Astrocyte (in vitro differentiated cells and primary cell): ENCODE results near the gene TTLL7. TPM values are rescaled to one million over a fixed set of nuclear protein-coding genes. Genes with fewer than 3 reads are reported as not detected.

Source experiments
- DNase-seq: peaks from one replicate; pipeline ENCODE4 v3.0.0-alpha.2; 2010; ENCODE audit warnings: low read depth
- FAIRE-seq: peaks from 2 replicates; lab custom pipeline; 2011; peaks lifted over from hg19 to GRCh38; lab: Jason Lieb, UNC
- H2AFZ ChIP-seq: 2 replicates; pipeline ENCODE4 v1.6.0; 2012; ENCODE audit warnings: low read depth, low read length, inconsistent platforms
- H3K27ac ChIP-seq: 2 replicates; pipeline ENCODE4 v1.5.1; 2011; ENCODE audit warnings: low read depth, low read length, inconsistent platforms
- H3K27me3 ChIP-seq: 2 replicates; pipeline ENCODE4 v1.6.0; 2011; ENCODE audit warnings: low read length, inconsistent platforms; ENCODE audit not compliant: insufficient read depth
- H3K36me3 ChIP-seq: 2 replicates; pipeline ENCODE4 v1.5.1; 2011; ENCODE audit warnings: low read length, inconsistent platforms; ENCODE audit not compliant: insufficient read depth
- H3K4me1 ChIP-seq: 2 replicates; pipeline ENCODE4 v1.5.1; 2011; ENCODE audit warnings: low read length, inconsistent platforms; ENCODE audit not compliant: insufficient read depth
- H3K4me2 ChIP-seq: 2 replicates; pipeline ENCODE4 v1.6.0; 2012; ENCODE audit warnings: low read length, inconsistent platforms
- H3K4me3 ChIP-seq: 2 replicates; pipeline ENCODE4 v1.5.1; 2011; ENCODE audit warnings: low read depth, mild to moderate bottlenecking, low read length, inconsistent platforms; ENCODE audit not compliant: insufficient read depth
- H3K79me2 ChIP-seq: 2 replicates; pipeline ENCODE4 v1.6.0; 2012; ENCODE audit warnings: mild to moderate bottlenecking, low read length, inconsistent platforms; ENCODE audit not compliant: insufficient read depth
- H3K9ac ChIP-seq: 2 replicates; pipeline ENCODE4 v1.6.0; 2012; ENCODE audit warnings: mild to moderate bottlenecking, low read length, inconsistent platforms
- H3K9me3 ChIP-seq: 2 replicates; pipeline ENCODE4 v1.5.1; 2012; ENCODE audit warnings: low read depth, mild to moderate bottlenecking, low read length, inconsistent platforms; ENCODE audit not compliant: insufficient read depth
- H4K20me1 ChIP-seq: 2 replicates; pipeline ENCODE4 v1.6.0; 2012; ENCODE audit warnings: low read length, inconsistent platforms; ENCODE audit not compliant: insufficient read depth
- H3K27ac Mint-ChIP-seq: one replicate; pipeline ENCODE4 v1.8.0; 2021; ENCODE audit warnings: mild to moderate bottlenecking, mixed read lengths; ENCODE audit not compliant: unreplicated experiment
- H3K27me3 Mint-ChIP-seq: one replicate; pipeline ENCODE4 v1.8.0; 2021; ENCODE audit warnings: low read depth, mixed read lengths; ENCODE audit not compliant: unreplicated experiment
- H3K36me3 Mint-ChIP-seq: one replicate; pipeline ENCODE4 v1.8.0; 2021; ENCODE audit warnings: low read depth, mixed read lengths; ENCODE audit not compliant: unreplicated experiment
- H3K4me1 Mint-ChIP-seq: one replicate; pipeline ENCODE4 v1.8.0; 2021; ENCODE audit warnings: low read depth, mixed read lengths; ENCODE audit not compliant: unreplicated experiment
- H3K4me3 Mint-ChIP-seq: one replicate; pipeline ENCODE4 v1.8.0; 2021; ENCODE audit warnings: mild to moderate bottlenecking, moderate library complexity, mixed read lengths; ENCODE audit not compliant: unreplicated experiment
- H3K9me3 Mint-ChIP-seq: one replicate; pipeline ENCODE4 v1.8.0; 2021; ENCODE audit warnings: mild to moderate bottlenecking, mixed read lengths; ENCODE audit not compliant: unreplicated experiment
- CTCF ChIP-seq: IDR thresholded peaks from 2 replicates; pipeline ENCODE4 v1.5.1; 2011; ENCODE audit warnings: low read depth, mild to moderate bottlenecking, inconsistent platforms, low read length, moderate library complexity; ENCODE audit not compliant: insufficient read depth
- EZH2 ChIP-seq: IDR thresholded peaks from 2 replicates; pipeline ENCODE4 v1.6.1; 2012; ENCODE audit warnings: mild to moderate bottlenecking, low read length, inconsistent platforms; ENCODE audit not compliant: insufficient read depth
- total RNA-seq: library from RNA; stranded (reverse); gene quantifications from 2 replicates; pipeline ENCODE4 v1.2.1, GENCODE V29; 2021

Gene TTLL7
- total RNA-seq, 1 donor from 2014 or later, result 28.5 TPM

GRCh38 chr1:83927061-83927460 is 71.9 kb downstream of the TTLL7 start:
- Mint-ChIP-seq H3K27ac (no peak overlapping the region), H3K27me3 (no peaks in the 10 kb centered on the region), H3K9me3 (no peaks in the 10 kb centered on the region), H3K4me1 (peaks cover 10% of the 10 kb centered on the region), H3K4me3 (no peak overlapping the region), H3K36me3 (peaks cover 2% of the 10 kb centered on the region)
- H3K27ac ChIP-seq, result no peak overlapping the region
- no peaks in the 10 kb centered on the region for H3K27me3 ChIP-seq
- no peaks in the 10 kb centered on the region for H3K4me1 ChIP-seq
- no peaks in the 10 kb centered on the region for H3K79me2 ChIP-seq
- no peak for DNase-seq
- H3K9me3 ChIP-seq, result no peaks in the 10 kb centered on the region
- no peak overlapping the region for H3K4me2 ChIP-seq
- FAIRE-seq, result no peak
- H4K20me1 ChIP-seq, result no peaks in the 10 kb centered on the region
- H3K36me3 ChIP-seq, result no peaks in the 10 kb centered on the region
- no peak overlapping the region for H3K9ac ChIP-seq
- H3K4me3 ChIP-seq, result no peak overlapping the region
- TF ChIP-seq EZH2 (no peak), CTCF (no peak)
- H2AFZ ChIP-seq, result no peak overlapping the region

- no peaks in the 10 kb centered on the region for H3K4me1 ChIP-seq
- H2AFZ ChIP-seq, result no peak overlapping the region
- Mint-ChIP-seq H3K9me3 (peaks cover 2% of the 10 kb centered on the region), H3K36me3 (peaks cover 5% of the 10 kb centered on the region), H3K4me3 (no peak overlapping the region), H3K27me3 (no peaks in the 10 kb centered on the region), H3K27ac (no peak overlapping the region), H3K4me1 (peaks cover 13% of the 10 kb centered on the region)
- no peaks in the 10 kb centered on the region for H3K27me3 ChIP-seq
- TF ChIP-seq CTCF (no peak), EZH2 (no peak)
- no peak for DNase-seq
- no peak overlapping the region for H3K27ac ChIP-seq
- FAIRE-seq, result no peak
- no peaks in the 10 kb centered on the region for H3K9me3 ChIP-seq
- H3K9ac ChIP-seq, result no peak overlapping the region
- no peaks in the 10 kb centered on the region for H4K20me1 ChIP-seq
- no peaks in the 10 kb centered on the region for H3K36me3 ChIP-seq
- H3K79me2 ChIP-seq, result no peaks in the 10 kb centered on the region
- H3K4me2 ChIP-seq, result no peak overlapping the region
- H3K4me3 ChIP-seq, result no peak overlapping the region
Measured at GRCh38 chr1:83923553-83923952, 75.4 kb downstream of the TTLL7 start.

- H3K27ac Mint-ChIP-seq, result no peak overlapping the region
- Histone ChIP-seq H3K79me2 (no peaks in the 10 kb centered on the region), H3K4me1 (no peaks in the 10 kb centered on the region), H4K20me1 (no peaks in the 10 kb centered on the region), H3K27me3 (no peaks in the 10 kb centered on the region), H2AFZ (no peak overlapping the region), H3K27ac (no peak overlapping the region), H3K9ac (no peak overlapping the region), H3K36me3 (no peaks in the 10 kb centered on the region), H3K9me3 (no peaks in the 10 kb centered on the region), H3K4me3 (no peak overlapping the region), H3K4me2 (no peak overlapping the region)
- no peaks in the 10 kb centered on the region for H3K27me3 Mint-ChIP-seq
- peaks cover 6% of the 10 kb centered on the region for H3K36me3 Mint-ChIP-seq
- TF ChIP-seq CTCF (no peak), EZH2 (no peak)
- peaks cover 11% of the 10 kb centered on the region for H3K4me1 Mint-ChIP-seq
- FAIRE-seq, result no peak
- no peak for DNase-seq
- H3K4me3 Mint-ChIP-seq, result no peak overlapping the region
- H3K9me3 Mint-ChIP-seq, result peaks cover 2% of the 10 kb centered on the region
Measured at GRCh38 chr1:83922431-83922830, 76.5 kb downstream of the TTLL7 start.
